BE2C (cell line): Measurements from ENCODE around the gene OAS3.

Experiments used
- DNase-seq: peaks from one replicate; pipeline ENCODE4 v3.0.0-alpha.2; 2020
- H3K27me3 ChIP-seq: fragments of 250-450 bp; sonication (Bioruptor Pico); 2 replicates; pipeline ENCODE4 v1.5.1; 2020; ENCODE audit warnings: mild to moderate bottlenecking
- H3K36me3 ChIP-seq: fragments of 250-450 bp; sonication (Bioruptor Pico); 2 replicates; pipeline ENCODE4 v1.5.1; 2020; ENCODE audit warnings: mild to moderate bottlenecking
- H3K4me1 ChIP-seq: fragments of 250-450 bp; sonication (Bioruptor Pico); 2 replicates; pipeline ENCODE4 v1.5.1; 2020
- H3K4me3 ChIP-seq: 2 replicates; pipeline ENCODE4 v1.5.1; 2011; ENCODE audit warnings: low read depth, low read length
- H3K9me3 ChIP-seq: fragments of 250-450 bp; sonication (Bioruptor Pico); 2 replicates; pipeline ENCODE4 v1.5.1; 2020
- CTCF ChIP-seq: IDR thresholded peaks from 2 replicates; pipeline ENCODE4 v1.5.1; 2012; ENCODE audit warnings: mild to moderate bottlenecking, low read depth, low read length

Gene OAS3

DNA sequence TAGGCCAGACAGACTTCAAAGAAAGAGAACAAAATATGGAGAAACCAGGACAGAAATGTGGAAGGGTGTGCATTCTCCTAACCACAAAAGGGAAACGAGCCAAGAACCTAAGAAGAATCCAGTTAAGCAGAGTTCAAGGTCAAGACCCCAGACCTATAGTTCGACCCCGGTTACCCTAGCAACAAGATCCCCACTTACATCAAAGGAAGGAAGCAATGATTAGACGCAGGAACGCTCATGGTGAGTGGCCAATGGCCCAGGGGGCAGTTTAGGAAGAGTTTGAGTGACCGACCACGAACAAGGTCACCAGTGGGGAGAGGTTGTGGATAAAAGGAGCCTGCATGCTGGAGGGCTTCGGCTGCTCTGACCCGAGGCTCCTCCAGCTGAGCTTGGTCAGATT lies 76.3 kb downstream of the OAS3 start:
- no peak for TF ChIP-seq CTCF
- Histone ChIP-seq H3K27me3 (no peaks in the 10 kb centered on the region), H3K36me3 (no peaks in the 10 kb centered on the region), H3K4me3 (no peak overlapping the region), H3K4me1 (no peaks in the 10 kb centered on the region), H3K9me3 (no peaks in the 10 kb centered on the region)
- no peak for DNase-seq

DNA sequence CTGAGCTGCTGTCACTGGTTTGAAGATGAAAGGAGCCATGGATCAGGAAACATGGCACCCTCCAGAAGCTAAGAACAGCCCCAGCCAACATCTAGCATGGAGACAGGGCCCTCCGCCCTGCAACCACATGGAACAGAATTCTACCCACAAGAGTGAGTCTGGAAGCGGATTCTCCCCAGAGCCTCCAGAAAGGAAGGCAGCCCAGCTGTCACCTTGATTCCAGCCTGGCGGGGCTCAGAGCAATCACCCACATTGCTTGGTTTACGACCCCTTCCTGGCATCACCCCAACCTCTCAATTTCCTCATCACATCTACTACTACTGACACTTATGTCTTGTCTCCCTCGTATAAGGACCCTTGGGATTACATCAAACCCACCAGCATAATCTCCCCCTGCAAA lies 78.5 kb downstream of the OAS3 start:
- TF ChIP-seq CTCF: no peak
- Histone ChIP-seq H3K36me3 (no peaks in the 10 kb centered on the region), H3K9me3 (no peaks in the 10 kb centered on the region), H3K4me1 (no peaks in the 10 kb centered on the region), H3K27me3 (no peaks in the 10 kb centered on the region), H3K4me3 (no peak overlapping the region)
- DNase-seq: no peak

- TF ChIP-seq CTCF: no peak
- H3K4me3 ChIP-seq: no peak overlapping the region
- no peaks in the 10 kb centered on the region for H3K36me3 ChIP-seq
- H3K9me3 ChIP-seq: no peaks in the 10 kb centered on the region
- DNase-seq: no peak
- H3K27me3 ChIP-seq: no peaks in the 10 kb centered on the region
- H3K4me1 ChIP-seq: no peaks in the 10 kb centered on the region
Measured at GRCh38 chr12:113019025-113019424, 80.8 kb downstream of the OAS3 start.

DNA sequence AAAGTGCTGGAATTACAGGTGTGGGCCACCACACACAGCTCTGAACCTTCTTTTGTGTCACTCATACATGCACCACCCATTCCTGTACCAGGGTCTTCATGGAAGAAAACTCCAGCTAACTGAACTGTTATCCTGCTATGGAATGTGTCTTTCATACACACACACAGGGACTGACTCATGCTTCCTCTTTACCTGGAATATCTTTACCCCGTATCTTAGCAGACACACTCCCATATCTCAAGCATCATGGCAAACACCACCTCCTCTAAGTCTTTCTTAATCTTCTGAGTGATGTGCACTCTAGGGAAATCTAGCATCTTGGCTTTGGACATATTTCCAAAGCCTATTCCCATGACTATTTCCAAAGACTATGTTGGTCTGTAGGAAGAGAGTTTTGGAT lies 83.2 kb downstream of the OAS3 start:
- no peaks in the 10 kb centered on the region for H3K4me1 ChIP-seq
- no peaks in the 10 kb centered on the region for H3K27me3 ChIP-seq
- H3K36me3 ChIP-seq: no peaks in the 10 kb centered on the region
- DNase-seq: no peak
- no peak for TF ChIP-seq CTCF
- no peak overlapping the region for H3K4me3 ChIP-seq
- H3K9me3 ChIP-seq: no peaks in the 10 kb centered on the region
